A549 (cell line): Measurements from ENCODE around the gene SLC25A28.

Experiments
- BHLHE40 ChIP-seq: IDR thresholded peaks from 2 replicates; pipeline ENCODE4 v1.6.1; 2012; ENCODE audit warnings: low read depth, low read length, inconsistent platforms
- CTCF ChIP-seq: fragments of >200 bp; sonication (Bioruptor Twin); formaldehyde crosslinking; IDR thresholded peaks from 3 replicates; pipeline ENCODE4 v1.5.1; 2016
- FOSB ChIP-seq: fragments of 250-450 bp; sonication (Bioruptor Pico); IDR thresholded peaks from 2 replicates; pipeline ENCODE4 v1.5.0; 2020; ENCODE audit warnings: mild to moderate bottlenecking, moderate library complexity
- KDM5A ChIP-seq: fragments of 200-600 bp; sonication (generic); IDR thresholded peaks from 2 replicates; pipeline ENCODE4 v1.6.1; 2016; ENCODE audit warnings: antibody characterized with exemption, mild to moderate bottlenecking
- MAFK ChIP-seq: fragments of 450-650 bp; IDR thresholded peaks from 2 replicates; pipeline ENCODE4 v1.6.1; 2014; ENCODE audit not compliant: partially characterized antibody
- MYC ChIP-seq: IDR thresholded peaks from 2 replicates; pipeline ENCODE4 v1.6.1; 2012; ENCODE audit warnings: mild to moderate bottlenecking, inconsistent platforms, low read length, improper control_type of control experiment, borderline replicate concordance
- NR3C1 ChIP-seq: fragments of >200 bp; sonication (Bioruptor Twin); formaldehyde crosslinking; IDR thresholded peaks from 3 replicates; pipeline ENCODE4 v1.6.1; 2017
- PBX3 ChIP-seq: IDR thresholded peaks from 2 replicates; pipeline ENCODE4 v1.6.1; 2012
- RAD21 ChIP-seq, 2 experiments: fragments of >200 bp in 1 of 2; sonication (Bioruptor Twin) in 1 of 2; formaldehyde crosslinking in 1 of 2; IDR thresholded peaks in 1 of 2; conservative IDR thresholded peaks in 1 of 2; 2 replicates in 1 of 2; 3 replicates in 1 of 2; pipeline ENCODE4 v1.6.1; 2012 to 2018; ENCODE audit warnings: inconsistent platforms in 1 of 2
- SMC3 ChIP-seq: fragments of >200 bp; sonication (Bioruptor Twin); formaldehyde crosslinking; IDR thresholded peaks from 3 replicates; pipeline ENCODE4 v1.6.1; 2018; ENCODE audit warnings: inconsistent platforms
- USF2 ChIP-seq: fragments of 450-650 bp; IDR thresholded peaks from 2 replicates; pipeline ENCODE4 v1.6.1; 2014; ENCODE audit warnings: antibody characterized with exemption

- TF ChIP-seq PBX3 (no peak), CTCF (no peak), SMC3 (no peak), USF2 (no peak), BHLHE40 (no peak), NR3C1 (no peak), FOSB (no peak), KDM5A (no peak), RAD21 (conservative IDR thresholded peaks at IDR 0.05 in 1 of 2, IDR thresholded peaks at IDR 0.05 in 1 of 2) (no peak), MYC (no peak), MAFK (no peak)
Observed at GRCh38 chr10:99647601-99648151, 27.4 kb upstream of the SLC25A28 start.
